ENCODE data around the gene EGFL7.

DNA sequence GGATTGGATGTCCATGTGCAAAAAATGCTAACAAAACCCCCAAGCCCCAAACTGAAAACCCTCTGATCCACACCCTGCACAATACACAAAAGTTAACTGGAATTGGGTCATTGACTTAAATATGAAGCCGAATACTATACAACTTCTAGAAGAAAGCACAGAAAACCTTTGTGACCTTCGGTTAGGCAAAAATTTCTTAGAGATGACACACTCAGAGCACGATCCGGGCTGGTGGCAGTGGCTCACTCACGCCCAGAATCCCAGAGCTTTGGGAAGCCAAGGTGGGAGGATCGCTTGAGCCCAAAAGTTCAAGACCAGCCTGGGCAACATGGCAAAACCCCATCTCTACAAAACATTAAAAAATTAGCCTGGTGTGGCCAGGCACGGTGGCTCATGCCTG lies 47.8 kb downstream of the EGFL7 start:
- TF ChIP-seq, protein P1, sequence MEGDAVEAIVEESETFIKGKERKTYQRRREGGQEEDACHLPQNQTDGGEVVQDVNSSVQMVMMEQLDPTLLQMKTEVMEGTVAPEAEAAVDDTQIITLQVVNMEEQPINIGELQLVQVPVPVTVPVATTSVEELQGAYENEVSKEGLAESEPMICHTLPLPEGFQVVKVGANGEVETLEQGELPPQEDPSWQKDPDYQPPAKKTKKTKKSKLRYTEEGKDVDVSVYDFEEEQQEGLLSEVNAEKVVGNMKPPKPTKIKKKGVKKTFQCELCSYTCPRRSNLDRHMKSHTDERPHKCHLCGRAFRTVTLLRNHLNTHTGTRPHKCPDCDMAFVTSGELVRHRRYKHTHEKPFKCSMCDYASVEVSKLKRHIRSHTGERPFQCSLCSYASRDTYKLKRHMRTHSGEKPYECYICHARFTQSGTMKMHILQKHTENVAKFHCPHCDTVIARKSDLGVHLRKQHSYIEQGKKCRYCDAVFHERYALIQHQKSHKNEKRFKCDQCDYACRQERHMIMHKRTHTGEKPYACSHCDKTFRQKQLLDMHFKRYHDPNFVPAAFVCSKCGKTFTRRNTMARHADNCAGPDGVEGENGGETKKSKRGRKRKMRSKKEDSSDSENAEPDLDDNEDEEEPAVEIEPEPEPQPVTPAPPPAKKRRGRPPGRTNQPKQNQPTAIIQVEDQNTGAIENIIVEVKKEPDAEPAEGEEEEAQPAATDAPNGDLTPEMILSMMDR (IDR thresholded peaks at IDR 0.05): no peak
- no peak for TF ChIP-seq POLR2A (IDR thresholded peaks at IDR 0.05)
